SH-SY5Y (cell line): ENCODE data around the gene MRGPRD.

ENCODE experiments used
- GATA2 ChIP-seq: IDR thresholded peaks from 2 replicates; pipeline ENCODE4 v1.6.1; 2011; ENCODE audit warnings: mild to moderate bottlenecking, low read depth, low read length
- GATA3 ChIP-seq: IDR thresholded peaks from 2 replicates; pipeline ENCODE4 v1.6.1; 2011; ENCODE audit warnings: low read depth, mild to moderate bottlenecking, low read length, moderate library complexity

DNA sequence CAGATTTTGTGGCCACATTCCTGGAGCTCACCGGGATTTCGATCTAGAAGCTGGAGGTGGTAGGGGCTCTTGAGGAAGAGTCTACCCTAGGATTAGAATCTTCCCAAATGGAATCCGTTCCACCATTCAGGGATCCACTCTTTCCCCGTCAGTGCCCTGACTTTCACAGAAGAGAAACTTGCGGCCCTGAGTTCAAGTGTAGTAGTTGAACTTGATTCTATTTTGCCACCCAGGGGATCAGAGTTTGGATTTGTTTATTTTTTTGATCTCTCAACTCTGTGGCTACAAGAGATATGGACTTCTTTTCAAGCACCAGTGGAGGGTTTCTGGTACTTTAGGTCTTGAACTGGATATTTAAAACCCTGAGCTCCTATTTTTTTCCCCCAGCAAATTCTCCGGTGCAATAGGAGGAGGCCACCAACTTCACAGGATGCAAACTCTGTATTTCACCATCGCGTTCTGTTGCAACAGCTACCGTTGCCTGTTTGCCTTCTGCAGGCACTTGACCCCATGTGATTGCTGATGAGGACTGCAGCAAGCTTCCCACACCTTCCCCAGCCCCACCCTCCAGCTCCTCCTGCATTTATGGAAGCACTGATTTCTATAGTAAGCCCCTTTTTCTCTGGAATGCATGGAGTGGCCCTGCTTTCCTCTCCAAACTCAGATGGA is 47.1 kb upstream of the MRGPRD start:
- no peak for TF ChIP-seq GATA3
- no peak for TF ChIP-seq GATA2
